K562 (cell line): ENCODE results near the gene EFEMP2. TPM values are rescaled to one million over a fixed set of nuclear protein-coding genes. Genes with fewer than 3 reads are reported as not detected.

ENCODE experiments used
- CHD4 ChIP-seq: fragments of 200-600 bp; sonication (generic); IDR thresholded peaks from 3 replicates; pipeline ENCODE4 v1.6.1; 2012; ENCODE audit warnings: low read depth, mild to moderate bottlenecking, mixed read lengths, low read length, inconsistent platforms; ENCODE audit not compliant: insufficient read depth, insufficient replicate concordance, poor library complexity, severe bottlenecking
- DLX4 ChIP-seq: fragments of 250-450 bp; sonication (Bioruptor Pico); IDR thresholded peaks from 2 replicates; pipeline ENCODE4 v1.6.1; 2021; ENCODE audit warnings: mild to moderate bottlenecking
- DNMT1 ChIP-seq: fragments of 450-650 bp; IDR thresholded peaks from 2 replicates; pipeline ENCODE4 v1.6.1; 2016; ENCODE audit warnings: antibody characterized with exemption, mild to moderate bottlenecking
- ETS2 ChIP-seq: IDR thresholded peaks from 2 replicates; pipeline ENCODE4 v1.6.1; 2016; ENCODE audit warnings: borderline replicate concordance, missing genetic modification characterization, mild to moderate bottlenecking, moderate library complexity, missing compliant biosample characterization; ENCODE audit not compliant: poor library complexity, severe bottlenecking
- KDM1A ChIP-seq, 2 experiments: fragments of 450-650 bp; IDR thresholded peaks; 2 replicates each; pipeline ENCODE4 v1.6.1; 2016; ENCODE audit warnings: mild to moderate bottlenecking in 2 of 2
- MAFF ChIP-seq: IDR thresholded peaks from 2 replicates; pipeline ENCODE4 v1.6.1; 2012; ENCODE audit warnings: low read length, improper control_type of control experiment
- MCM2 ChIP-seq: fragments of 450-650 bp; IDR thresholded peaks from 2 replicates; pipeline ENCODE4 v1.6.1; 2017; ENCODE audit warnings: low read depth, mild to moderate bottlenecking
- RBM14 ChIP-seq: fragments of 200-400 bp; formaldehyde crosslinking; IDR thresholded peaks from 2 replicates; pipeline ENCODE4 v1.6.1; 2018; ENCODE audit warnings: low read depth, mild to moderate bottlenecking, low read length, moderate library complexity, borderline replicate concordance; ENCODE audit not compliant: insufficient read depth
- REST ChIP-seq, 2 experiments: fragments of 450-650 bp; formaldehyde crosslinking in 1 of 2; IDR thresholded peaks; 2 replicates each; pipeline versions ENCODE4 v1.4.0 to v1.6.1; 2014 to 2020; ENCODE audit warnings: mild to moderate bottlenecking in 2 of 2, borderline replicate concordance in 1 of 2, low read depth in 1 of 2
- SFPQ ChIP-seq: fragments of 200-400 bp; formaldehyde crosslinking; IDR thresholded peaks from 2 replicates; pipeline ENCODE4 v1.6.1; 2017; ENCODE audit warnings: mild to moderate bottlenecking, low read depth, low read length, moderate library complexity
- SPI1 ChIP-seq: IDR thresholded peaks from 2 replicates; pipeline ENCODE4 v1.6.1; 2011; ENCODE audit warnings: low read depth, low read length, control low read depth, borderline replicate concordance
- THAP7 ChIP-seq: fragments of 250-450 bp; sonication (Bioruptor Pico); IDR thresholded peaks from 2 replicates; pipeline ENCODE4 v1.5.0; 2021
- YBX1 ChIP-seq: fragments of 450-650 bp; IDR thresholded peaks from 2 replicates; pipeline ENCODE4 v1.7.1; 2016; ENCODE audit warnings: mild to moderate bottlenecking
- ZNF586 ChIP-seq: fragments of 450-650 bp; formaldehyde crosslinking; conservative IDR thresholded peaks from 2 replicates; pipeline ENCODE4 v1.4.0; 2020; ENCODE audit warnings: mild to moderate bottlenecking, moderate library complexity
- ZNF79 ChIP-seq: fragments of 250-450 bp; sonication (Bioruptor Pico); IDR thresholded peaks from 2 replicates; pipeline ENCODE4 v1.4.0; 2020; ENCODE audit warnings: low read depth, mild to moderate bottlenecking, moderate library complexity
- polyA plus RNA-seq, 8 experiments: library from polyadenylated mRNA; depleted of rRNA in 4 of 8; stranded (reverse) in 5 of 8; unstranded in 3 of 8; fragments of >200 nt; fragmentation: Nextera tagmentation in 2 of 8; fragmentation: Illumina TruSeq in 1 of 8; extraction: Ambion mirVana in 2 of 8; extraction: Trizol in 1 of 8; gene quantifications; 2 replicates each; pipeline versions ENCODE4 v1.2.1 to v1.2.3, GENCODE V29; 2011 to 2014; ENCODE audit warnings: inconsistent platforms in 1 of 8, missing spikeins in 1 of 8
- total RNA-seq, 7 experiments: library from RNA; depleted of rRNA in 6 of 7; stranded (reverse); fragments of >200 nt in 6 of 7; fragmentation: Illumina TruSeq in 2 of 7; extraction: Trizol in 2 of 7; gene quantifications; 2 replicates each; pipeline versions ENCODE4 v1.2.1 to v1.2.3, GENCODE V29; 2011 to 2021; ENCODE audit warnings: low replicate concordance in 1 of 7

EFEMP2 gene
- total and polyA plus RNA-seq, 9 of the 15 experiments (the other 6 are each of a cell fraction or from before 2014, with no cell fraction given) = 0.07 to 2.9 (median 0.69) TPM; not detected in 1

- TF ChIP-seq SPI1 (no peak), THAP7 (CRISPR knock-in tag) (no peak), YBX1 (no peak), ZNF586 (CRISPR knock-in tag) (no peak), MAFF (no peak), RBM14 (no peak), DNMT1 (no peak), KDM1A (IDR thresholded peaks at IDR 0.05) (no peak), REST (IDR thresholded peaks at IDR 0.05; ENCODE audit: borderline replicate concordance) (peak; percentile 74), REST (CRISPR knock-in tag; IDR thresholded peaks at IDR 0.05; ENCODE audit: low read depth) (no peak), MCM2 (no peak), CHD4 (no peak), DLX4 (CRISPR knock-in tag) (no peak), ZNF79 (no peak), SFPQ (no peak), ETS2 (tag) (no peak)
Measured at GRCh38 chr11:65860278-65861164, 12.1 kb downstream of the EFEMP2 start, which contains the start of gene MUS81 (continued).
